Measurements from ENCODE around the gene ASB16. TPM values are rescaled to one million over a fixed set of nuclear protein-coding genes. Genes with fewer than 3 reads are reported as not detected.

The ASB16 gene
- total RNA-seq, 1 donor from 2014 or later = 12.9 TPM

DNA sequence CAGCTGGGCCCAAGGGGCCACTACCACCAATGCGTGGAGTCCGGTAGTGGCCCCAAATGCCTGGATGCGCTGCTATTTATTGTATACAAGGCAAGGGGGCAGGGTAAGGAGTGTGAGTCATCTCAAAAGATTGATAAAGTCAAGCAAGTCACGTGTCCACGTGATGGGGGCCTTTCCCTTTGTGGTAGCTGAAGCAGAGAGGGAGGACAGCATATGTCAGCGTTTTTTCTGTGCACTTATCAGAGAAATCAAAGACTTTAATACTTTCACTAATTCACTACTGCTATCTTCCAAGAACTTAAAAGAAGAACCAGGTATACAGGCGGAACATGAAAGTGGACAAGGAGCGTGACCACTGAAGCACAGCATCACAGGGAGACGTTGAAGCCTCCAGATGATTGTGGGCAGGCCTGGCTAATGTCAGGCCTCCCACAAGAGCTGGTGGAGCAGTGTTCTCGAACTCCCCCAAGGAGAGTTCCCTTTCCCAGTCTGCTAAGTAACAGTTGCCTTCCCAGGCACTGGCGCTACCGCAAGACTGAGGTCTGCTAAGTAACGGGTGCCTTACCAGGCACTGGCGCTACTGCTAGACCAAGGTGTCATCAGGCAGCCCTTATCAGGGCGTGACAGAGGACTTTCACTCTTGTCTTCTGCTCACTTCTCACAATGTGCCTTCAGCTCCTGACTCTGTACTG is 10.8 kb upstream of the ASB16 start:
- no peak for DNase-seq
- Histone ChIP-seq H3K9me3 (replicated peaks) (no peaks in the 10 kb centered on the region), H3K4me3 (no peak overlapping the region), H3K4me1 (no peaks in the 10 kb centered on the region), H3K27ac (replicated peaks) (no peak overlapping the region), H3K36me3 (no peaks in the 10 kb centered on the region), H3K27me3 (ENCODE audit: low read depth) (no peaks in the 10 kb centered on the region)
- TF ChIP-seq, protein P1, sequence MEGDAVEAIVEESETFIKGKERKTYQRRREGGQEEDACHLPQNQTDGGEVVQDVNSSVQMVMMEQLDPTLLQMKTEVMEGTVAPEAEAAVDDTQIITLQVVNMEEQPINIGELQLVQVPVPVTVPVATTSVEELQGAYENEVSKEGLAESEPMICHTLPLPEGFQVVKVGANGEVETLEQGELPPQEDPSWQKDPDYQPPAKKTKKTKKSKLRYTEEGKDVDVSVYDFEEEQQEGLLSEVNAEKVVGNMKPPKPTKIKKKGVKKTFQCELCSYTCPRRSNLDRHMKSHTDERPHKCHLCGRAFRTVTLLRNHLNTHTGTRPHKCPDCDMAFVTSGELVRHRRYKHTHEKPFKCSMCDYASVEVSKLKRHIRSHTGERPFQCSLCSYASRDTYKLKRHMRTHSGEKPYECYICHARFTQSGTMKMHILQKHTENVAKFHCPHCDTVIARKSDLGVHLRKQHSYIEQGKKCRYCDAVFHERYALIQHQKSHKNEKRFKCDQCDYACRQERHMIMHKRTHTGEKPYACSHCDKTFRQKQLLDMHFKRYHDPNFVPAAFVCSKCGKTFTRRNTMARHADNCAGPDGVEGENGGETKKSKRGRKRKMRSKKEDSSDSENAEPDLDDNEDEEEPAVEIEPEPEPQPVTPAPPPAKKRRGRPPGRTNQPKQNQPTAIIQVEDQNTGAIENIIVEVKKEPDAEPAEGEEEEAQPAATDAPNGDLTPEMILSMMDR (IDR thresholded peaks at IDR 0.05; ENCODE audit: borderline replicate concordance) = no peak
- intact Hi-C loops (cut with micrococcal nuclease) = no loop called here

DNA sequence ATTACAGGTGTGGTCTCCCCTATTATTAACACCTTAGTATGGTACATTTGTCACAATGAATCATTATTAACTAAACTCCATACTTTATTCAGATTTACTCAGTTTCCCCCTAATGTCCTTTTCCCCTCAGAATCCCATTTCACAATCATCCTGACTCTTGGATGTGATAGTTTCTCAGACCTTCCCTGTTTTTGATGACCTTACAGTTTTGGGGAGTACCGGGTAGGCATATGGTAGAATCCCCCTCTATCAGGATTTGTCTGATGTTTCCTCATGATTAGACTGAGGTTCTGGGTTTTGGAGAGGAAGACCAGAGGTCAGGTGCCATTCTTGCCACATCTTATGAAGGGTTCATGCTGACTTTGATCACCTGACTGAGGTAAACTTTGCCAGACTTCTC is 6.0 kb upstream of the ASB16 start:
- intact Hi-C loops (cut with micrococcal nuclease) = no loop called here
- H3K27me3 ChIP-seq (ENCODE audit: low read depth) = no peaks in the 10 kb centered on the region
- H3K4me3 ChIP-seq = no peak overlapping the region
- H3K36me3 ChIP-seq = no peaks in the 10 kb centered on the region
- no peaks in the 10 kb centered on the region for H3K9me3 ChIP-seq (replicated peaks)
- TF ChIP-seq, protein P1 (IDR thresholded peaks at IDR 0.05; ENCODE audit: borderline replicate concordance) = no peak
- no peak for DNase-seq
- H3K4me1 ChIP-seq = peaks cover 14% of the 10 kb centered on the region
- no peak overlapping the region for H3K27ac ChIP-seq (replicated peaks)

- Histone ChIP-seq H3K36me3 (no peaks in the 10 kb centered on the region), H3K4me1 (peaks cover 40% of the 10 kb centered on the region), H3K4me3 (no peak overlapping the region), H3K9me3 (replicated peaks) (no peaks in the 10 kb centered on the region), H3K27me3 (ENCODE audit: low read depth) (no peaks in the 10 kb centered on the region), H3K27ac (replicated peaks) (peak overlapping the region; percentile 71)
- TF ChIP-seq, protein P1 (IDR thresholded peaks at IDR 0.05; ENCODE audit: borderline replicate concordance) = no peak
- intact Hi-C loops (cut with micrococcal nuclease) = no loop called here
- DNase-seq = no peak
These were observed 3.2 kb upstream of the ASB16 start for GRCh38 chr17:44167181-44167861.

DNA sequence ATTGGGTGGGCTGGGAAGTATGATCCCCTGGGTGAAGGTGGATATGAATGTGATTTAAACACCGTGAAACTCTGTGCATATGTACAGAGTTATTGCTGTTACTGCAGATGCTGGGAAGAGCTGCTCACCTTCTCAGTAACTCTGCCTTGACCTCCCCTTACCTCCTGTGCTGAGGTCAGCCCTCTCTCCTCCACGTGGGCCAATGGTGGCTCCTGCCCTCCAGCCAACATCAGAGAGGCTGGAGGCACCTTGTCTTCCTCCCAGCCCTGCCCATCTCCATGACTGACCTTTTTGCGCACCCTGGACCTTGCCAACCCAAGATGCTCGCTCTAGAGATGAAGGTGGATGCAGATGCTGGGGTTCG is 387 bp upstream of the ASB16 start:
- Histone ChIP-seq H3K9me3 (replicated peaks) (no peaks in the 10 kb centered on the region), H3K4me3 (peak overlapping the region; percentile 68), H3K36me3 (no peaks in the 10 kb centered on the region), H3K27me3 (ENCODE audit: low read depth) (no peaks in the 10 kb centered on the region), H3K27ac (replicated peaks) (peak overlapping the region; percentile 91), H3K4me1 (peaks cover 42% of the 10 kb centered on the region)
- DNase-seq = no peak
- intact Hi-C loops (cut with micrococcal nuclease) = no loop called here
- TF ChIP-seq, protein P1 (IDR thresholded peaks at IDR 0.05; ENCODE audit: borderline replicate concordance) = no peak

DNA sequence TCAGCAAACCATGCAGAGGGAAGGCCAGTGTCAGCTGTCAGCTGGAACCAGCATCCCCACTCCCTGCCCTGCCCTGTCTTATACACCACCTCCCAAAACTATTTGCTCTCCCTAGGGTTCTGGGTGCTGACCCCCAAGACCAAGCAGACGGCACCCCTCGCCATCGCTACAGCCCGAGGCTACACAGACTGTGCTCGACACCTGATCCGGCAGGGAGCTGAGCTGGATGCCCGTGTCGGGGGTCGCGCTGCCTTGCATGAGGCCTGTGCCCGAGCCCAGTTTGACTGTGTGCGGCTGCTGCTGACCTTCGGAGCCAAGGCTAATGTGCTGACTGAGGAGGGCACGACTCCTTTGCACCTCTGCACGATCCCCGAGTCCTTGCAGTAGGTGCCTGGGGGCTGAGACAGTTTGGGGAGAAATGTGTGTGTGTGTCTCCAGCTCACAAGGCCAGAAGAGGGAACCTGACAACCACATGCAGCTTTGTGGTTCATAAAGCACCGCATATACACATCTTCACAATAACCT is 1.5 kb downstream of the ASB16 start:
- peak overlapping the region; percentile 68 for H3K4me3 ChIP-seq
- H3K9me3 ChIP-seq (replicated peaks) = no peaks in the 10 kb centered on the region
- no peaks in the 10 kb centered on the region for H3K27me3 ChIP-seq (ENCODE audit: low read depth)
- peaks cover 16% of the 10 kb centered on the region for H3K36me3 ChIP-seq
- DNase-seq = no peak
- peak overlapping the region; percentile 91 for H3K27ac ChIP-seq (replicated peaks)
- TF ChIP-seq, protein P1 (IDR thresholded peaks at IDR 0.05; ENCODE audit: borderline replicate concordance) = no peak
- intact Hi-C loops (cut with micrococcal nuclease) = no loop called here
- peaks cover 42% of the 10 kb centered on the region for H3K4me1 ChIP-seq

Measured in left ventricle myocardium inferior (tissue), 1 donor.